Right renal pelvis (tissue), 4 donors: ENCODE measurements around the gene CLIP1. TPM values are rescaled to one million over a fixed set of nuclear protein-coding genes. Genes with fewer than 3 reads are reported as not detected.

Experiments
- DNase-seq, 4 donors: peaks; one replicate each; pipeline ENCODE4 v3.0.0-alpha.2; 2013; ENCODE audit warnings: low read depth in 4 of 4, low spot score in 3 of 4, missing footprints in 1 of 4
- polyA plus RNA-seq, 4 donors: library from polyadenylated mRNA; unstranded; fragments of 120-200 nt; gene quantifications; one replicate each; pipeline ENCODE4 v1.2.1, GENCODE V29; 2013; ENCODE audit not compliant: insufficient read length in 4 of 4

The CLIP1 gene
- polyA plus RNA-seq, 4 donors, result 33.6 to 42.5 (median 39.6) TPM

- no peak for DNase-seq
These were observed 99.0 kb downstream of the CLIP1 start for GRCh38 chr12:122323311-122324019.

- no peak for DNase-seq
These were observed 100.0 kb downstream of the CLIP1 start for GRCh38 chr12:122322501-122322900.

GRCh38 chr12:122318607-122319605, 103.6 kb downstream of the CLIP1 start:
- DNase-seq, result no peak

DNA sequence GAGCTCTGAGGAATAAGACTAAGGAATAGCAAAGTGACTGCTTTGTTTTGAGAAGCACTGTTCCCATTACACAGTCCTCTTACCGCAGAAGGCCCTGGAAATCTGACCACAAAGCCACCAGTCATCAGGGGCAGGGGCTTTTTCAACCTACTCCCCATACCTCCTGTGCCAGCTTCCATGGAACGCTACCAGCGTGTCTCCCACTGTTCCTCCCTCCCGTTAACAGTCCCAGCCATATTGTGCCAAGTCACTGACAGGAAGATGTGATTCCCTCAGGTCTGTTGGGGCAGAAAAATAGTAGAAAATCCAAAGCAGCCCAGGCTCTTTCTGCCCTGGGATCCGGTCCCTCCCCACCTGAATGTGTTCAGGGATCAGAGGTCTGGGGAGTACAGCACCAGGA, 109.5 kb downstream of the CLIP1 start:
- DNase-seq, result no peak

DNA sequence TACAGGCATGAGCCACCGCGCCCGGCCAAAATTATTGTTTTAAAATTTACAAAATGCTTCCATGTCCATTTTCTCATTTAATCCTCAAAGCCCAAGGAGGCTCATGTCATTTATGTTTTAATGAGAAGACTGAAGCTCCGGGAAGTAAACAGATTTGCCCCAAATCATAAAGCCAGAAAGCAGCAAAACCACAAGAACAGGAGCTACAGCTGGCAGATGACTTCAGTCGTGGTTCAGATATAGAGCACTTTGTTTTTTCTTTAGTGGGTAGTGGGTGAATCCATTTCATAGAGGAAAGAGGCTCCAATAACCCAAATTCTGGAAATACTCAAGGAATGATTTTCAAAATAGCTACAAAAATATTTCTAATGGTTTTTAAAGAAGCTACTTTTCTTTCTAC, 110.8 kb downstream of the CLIP1 start:
- no peak for DNase-seq

DNA sequence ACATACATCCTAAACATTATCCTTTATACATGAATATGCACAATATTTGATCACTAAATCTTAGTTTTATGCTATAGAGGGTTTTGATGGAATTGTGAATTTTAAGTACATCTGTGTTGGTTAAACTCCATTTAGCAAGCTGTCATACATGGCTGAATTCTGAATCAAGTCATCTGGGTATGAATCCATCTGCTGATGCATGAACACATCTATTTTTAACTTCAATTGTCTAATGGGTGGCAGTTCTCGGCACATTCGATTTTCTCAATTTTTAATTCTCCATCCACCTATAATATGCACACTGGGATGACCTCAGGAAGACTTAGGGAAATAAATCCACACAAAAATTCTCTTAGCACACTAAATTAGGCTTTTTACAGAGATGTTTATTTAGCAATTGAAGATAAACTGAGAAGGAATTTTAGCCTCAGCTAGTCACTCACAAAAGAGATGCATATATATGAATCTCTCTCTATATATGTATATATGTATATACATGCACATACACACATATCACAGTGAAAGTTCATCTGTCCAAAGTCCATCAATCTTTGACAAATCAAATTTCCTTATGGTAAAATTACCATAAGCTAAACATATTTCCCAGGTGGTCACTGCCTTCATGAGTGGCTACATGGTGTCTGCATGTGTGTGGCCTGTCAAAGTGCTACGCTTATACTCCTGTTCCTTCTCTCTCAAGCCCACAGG, 111.7 kb downstream of the CLIP1 start:
- no peak for DNase-seq

DNA sequence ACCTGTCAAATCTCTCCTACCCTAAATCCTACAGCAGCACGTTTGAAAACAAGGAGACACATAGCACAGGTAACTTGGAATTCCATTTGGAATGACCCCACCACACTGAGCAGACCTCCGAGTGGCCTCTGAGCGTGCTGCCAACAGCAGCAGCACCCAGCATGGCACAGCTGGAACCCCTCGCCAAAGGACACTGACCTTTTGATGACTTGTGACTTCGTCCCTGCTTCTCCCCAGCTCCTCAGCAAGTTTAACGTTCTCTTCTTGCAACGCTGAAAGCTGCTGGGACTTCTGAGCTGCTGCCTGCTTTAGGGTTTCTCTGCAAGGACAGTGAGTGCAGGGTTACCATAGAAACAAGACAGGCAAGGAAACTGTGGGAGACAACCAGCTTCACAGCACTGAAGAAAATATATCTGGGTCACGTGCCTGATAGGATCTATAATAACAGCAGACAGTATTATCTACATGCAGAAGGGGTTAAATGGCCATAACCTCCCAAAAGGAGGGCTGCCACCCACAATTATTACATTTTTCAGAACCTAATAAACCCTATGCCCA, 112.8 kb downstream of the CLIP1 start:
- DNase-seq, result no peak

DNA sequence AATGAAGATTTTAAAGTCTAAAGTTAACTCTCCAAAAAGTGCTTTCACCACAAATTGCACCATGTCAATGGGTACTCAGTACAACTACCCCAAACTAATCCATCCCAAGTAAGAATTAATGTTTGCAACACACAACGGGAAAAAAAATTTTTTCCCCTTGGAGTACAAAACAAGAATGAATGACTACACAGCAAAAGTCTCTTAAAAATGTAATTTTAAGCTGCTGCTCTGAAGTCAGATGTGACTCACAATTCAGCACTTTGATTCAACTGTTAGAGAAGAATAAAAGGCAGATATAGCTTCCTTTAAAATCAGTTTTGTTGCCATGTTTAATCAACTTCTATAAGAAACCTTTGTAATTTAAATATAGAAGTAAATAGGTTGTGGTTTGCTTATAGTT, 113.7 kb downstream of the CLIP1 start:
- DNase-seq, result no peak

DNA sequence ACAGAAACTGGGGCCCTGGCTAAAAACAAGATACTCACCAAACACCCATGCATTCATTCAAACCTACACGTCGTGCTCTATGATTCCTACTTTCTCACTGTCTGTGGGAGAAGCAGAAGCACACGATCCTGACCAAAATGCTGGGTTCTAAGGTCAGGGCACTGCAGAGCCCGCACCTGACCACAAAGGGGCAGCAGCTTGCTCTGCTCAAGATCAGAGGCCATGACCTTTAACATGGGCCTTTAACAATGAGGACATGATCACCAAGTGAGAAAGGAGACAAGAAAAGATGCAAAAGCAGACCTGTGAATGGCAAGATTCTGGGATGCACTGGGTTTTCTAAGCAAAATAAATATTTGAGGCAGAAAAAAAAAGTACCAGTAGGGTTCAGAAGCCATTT, 116.1 kb downstream of the CLIP1 start:
- no peak for DNase-seq

- no peak for DNase-seq
These were observed 117.5 kb downstream of the CLIP1 start for GRCh38 chr12:122304924-122305323.

DNA sequence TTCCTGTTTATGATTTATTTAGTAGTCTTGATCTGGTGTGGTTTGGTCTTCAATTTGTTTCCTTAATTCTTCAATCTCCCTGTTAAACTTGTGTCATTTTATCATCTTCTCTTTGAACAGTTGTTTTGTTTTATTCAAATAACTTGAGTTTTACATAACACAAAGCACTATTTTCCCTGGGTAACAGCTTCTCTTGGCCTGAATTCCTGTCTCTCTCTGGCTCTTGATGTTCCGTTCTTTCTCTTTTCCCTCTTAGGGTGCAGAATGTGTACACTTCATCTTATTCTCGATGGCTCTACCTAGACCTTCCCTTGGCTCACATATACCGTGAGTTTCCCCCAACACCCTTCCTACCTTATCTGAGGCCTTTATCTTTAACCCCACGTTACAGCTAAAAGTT, 119.4 kb downstream of the CLIP1 start:
- no peak for DNase-seq

DNA sequence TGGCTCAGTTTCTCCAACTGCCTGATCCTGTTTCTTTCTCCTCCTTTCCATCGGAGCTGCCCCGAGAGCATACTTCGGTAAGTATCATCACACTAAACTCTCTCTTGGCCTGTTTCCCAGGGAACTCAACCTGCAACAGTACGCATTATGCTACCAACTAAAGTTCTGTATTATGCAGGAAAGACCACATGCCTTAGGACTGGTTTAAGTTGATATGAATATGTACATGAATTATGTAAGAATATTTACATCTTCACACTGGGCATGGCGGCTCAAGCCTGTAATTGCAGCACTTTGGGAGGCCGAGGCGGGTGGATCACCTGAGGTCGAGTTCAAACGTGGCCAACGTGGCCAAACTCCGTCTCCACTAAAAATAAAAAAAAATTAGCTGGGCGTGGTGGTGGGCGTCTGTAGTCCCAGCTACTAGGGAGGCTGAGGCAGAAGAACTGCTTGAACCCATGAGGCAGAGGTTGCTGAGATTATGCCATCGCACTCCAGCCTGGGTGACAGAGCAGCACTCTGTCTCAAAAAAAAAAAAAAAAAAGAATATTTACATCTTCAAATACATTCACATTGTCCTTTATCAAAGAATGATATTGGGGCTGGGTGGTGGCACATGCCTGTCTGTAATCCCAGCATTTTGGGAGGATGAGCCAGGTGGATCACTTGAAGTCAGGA, 124.3 kb downstream of the CLIP1 start:
- DNase-seq, result no peak

GRCh38 chr12:122297494-122297893, 125.0 kb downstream of the CLIP1 start:
- no peak for DNase-seq

DNA sequence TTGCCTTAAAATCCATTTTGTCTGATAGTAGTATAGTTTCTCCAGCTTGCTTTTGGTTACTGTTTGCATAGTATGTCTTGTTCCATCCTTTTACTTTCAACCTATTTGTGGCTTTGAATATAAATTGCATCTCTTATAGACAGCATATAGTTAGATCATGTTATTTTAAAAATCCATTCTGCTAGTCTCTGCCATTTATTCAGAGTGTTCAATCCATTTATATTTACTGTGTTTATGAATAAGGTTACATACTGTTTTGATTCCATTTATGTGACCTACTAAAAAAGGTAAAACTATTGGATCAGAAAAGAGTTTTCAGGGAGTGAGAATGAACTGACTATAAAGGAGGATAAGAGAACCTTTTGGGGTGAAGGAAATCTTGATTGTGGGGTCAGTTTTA, 126.6 kb downstream of the CLIP1 start:
- DNase-seq, result no peak

DNA sequence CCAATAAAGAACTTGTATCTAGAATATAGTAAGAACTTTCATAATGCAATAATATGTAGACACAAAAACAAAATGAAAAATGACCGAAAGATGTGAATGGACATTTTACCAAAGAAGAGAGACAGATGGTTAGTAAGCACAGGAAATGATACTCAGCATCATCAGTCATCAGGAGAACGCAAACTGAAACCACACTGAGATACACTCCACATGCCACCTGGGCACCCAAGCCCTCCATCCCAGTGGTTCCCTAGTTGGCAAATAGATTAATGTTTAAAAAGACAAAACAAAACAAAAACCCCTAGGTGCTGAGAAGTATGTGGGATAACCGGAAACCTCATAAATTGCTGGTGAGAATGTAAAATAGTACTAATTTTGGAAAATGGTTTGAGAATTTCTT, 129.4 kb downstream of the CLIP1 start:
- DNase-seq, result no peak

DNA sequence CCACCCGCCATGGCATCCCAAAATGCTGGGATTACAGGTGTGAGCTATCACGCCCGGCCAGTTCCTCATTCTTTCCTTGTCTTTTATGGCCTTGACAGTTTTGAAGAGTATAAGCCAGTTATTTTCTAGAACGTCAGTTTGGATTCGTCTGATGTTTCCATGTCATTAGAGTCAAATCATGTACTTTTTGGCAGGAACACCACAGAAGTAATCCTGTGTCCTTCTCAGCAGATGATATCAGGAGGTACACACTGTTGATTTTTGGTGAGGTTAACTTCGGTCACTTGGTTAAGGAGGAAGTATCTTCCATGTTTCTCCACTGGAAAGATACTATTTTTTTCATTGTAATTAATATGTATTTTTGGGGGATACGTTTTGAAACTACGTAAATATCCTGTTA, 131.0 kb downstream of the CLIP1 start:
- DNase-seq, result no peak

GRCh38 chr12:122283680-122284079, 138.8 kb downstream of the CLIP1 start:
- no peak for DNase-seq

DNA sequence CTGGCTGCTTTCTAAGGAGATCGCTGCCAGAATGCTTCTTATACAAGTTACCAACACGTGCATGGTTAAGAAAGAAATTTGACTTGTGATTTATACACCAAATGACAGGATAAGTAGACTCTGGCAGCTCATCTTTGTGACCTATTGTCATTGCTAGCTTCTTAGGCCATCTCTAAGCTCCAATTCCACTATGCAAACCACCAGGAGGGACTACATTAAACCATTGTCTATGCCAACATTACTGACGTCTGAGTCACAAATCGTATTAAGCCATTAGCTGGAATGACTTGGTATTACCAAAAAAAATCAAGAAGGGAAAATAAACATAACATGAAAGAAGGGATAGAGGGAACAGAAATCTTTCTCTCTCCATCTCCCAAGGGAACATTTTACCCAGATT, 140.4 kb downstream of the CLIP1 start:
- no peak for DNase-seq

GRCh38 chr12:122276242-122276641, 146.2 kb downstream of the CLIP1 start:
- DNase-seq, result no peak

DNA sequence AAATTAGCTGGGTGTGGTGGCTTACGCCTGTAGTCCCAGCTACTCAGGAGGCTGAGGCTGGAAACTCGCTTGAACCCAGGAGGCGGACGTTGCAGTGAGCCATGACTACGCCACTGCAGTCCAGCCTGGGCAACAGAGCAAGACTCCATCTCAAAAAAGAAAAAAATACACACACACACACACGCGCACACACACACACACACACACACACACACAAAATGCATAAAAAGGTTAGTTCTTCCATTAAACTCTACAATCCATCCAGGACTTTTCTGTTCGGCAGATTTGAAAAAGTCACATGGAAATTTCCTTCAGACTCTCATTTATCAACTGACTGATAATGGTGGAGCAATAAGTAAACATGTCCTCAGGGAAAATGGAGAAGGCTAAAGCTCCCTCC, 147.0 kb downstream of the CLIP1 start:
- no peak for DNase-seq
